ENCODE measurements around the gene C14orf93. TPM values are rescaled to one million over a fixed set of nuclear protein-coding genes. Genes with fewer than 3 reads are reported as not detected.

The C14orf93 gene
- polyA plus RNA-seq, 1 donor from 2014 or later: 4.7 TPM

DNA sequence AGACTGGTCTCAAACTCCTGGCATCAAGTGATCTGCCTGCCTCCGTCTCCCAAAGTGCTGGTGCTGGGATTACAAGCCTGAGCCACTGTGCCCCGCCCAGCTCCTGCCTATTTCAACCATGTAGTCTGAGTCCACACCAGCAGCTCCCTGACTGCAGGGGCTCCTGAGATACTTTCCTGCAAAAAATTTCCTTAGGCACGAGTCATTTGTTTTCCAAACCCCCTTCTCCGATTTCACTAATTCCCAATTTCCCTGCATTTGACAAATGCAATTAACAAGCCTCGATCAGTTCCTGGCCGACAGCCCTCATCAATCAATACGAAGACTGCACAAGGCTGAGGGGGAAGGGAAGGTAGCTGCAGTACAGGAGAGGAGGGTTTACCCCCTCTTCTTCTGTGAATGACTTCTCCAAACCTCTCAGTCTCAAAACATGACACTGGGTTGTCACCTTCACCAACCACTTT, 14.7 kb upstream of the C14orf93 start:
- no peak overlapping the region for H2AFZ ChIP-seq (ENCODE audit: low read depth, low read length)
- H3K4me3 ChIP-seq (ENCODE audit: low read length): no peak overlapping the region
- H4K20me1 ChIP-seq (ENCODE audit: insufficient read depth): no peaks in the 10 kb centered on the region
- no peaks in the 10 kb centered on the region for H3K27me3 ChIP-seq (ENCODE audit: insufficient read depth, low read depth, low read length)
- H3K9me2 ChIP-seq (ENCODE audit: insufficient read depth, low read length): no peaks in the 10 kb centered on the region
- H3K36me3 ChIP-seq (ENCODE audit: insufficient read depth, low read length): no peaks in the 10 kb centered on the region
- no peaks in the 10 kb centered on the region for H3K9me3 ChIP-seq (ENCODE audit: low read length)
- no peak for TF ChIP-seq SMC3 (conservative IDR thresholded peaks at IDR 0.05; ENCODE audit: poor library complexity)
- TF ChIP-seq TAF1 (IDR thresholded peaks at IDR 0.05; ENCODE audit: low read depth): no peak
- TF ChIP-seq EP300 (conservative IDR thresholded peaks at IDR 0.05; ENCODE audit: poor library complexity, severe bottlenecking): no peak
- TF ChIP-seq POLR2AphosphoS5 (IDR thresholded peaks at IDR 0.05): no peak
- TF ChIP-seq, protein P1, sequence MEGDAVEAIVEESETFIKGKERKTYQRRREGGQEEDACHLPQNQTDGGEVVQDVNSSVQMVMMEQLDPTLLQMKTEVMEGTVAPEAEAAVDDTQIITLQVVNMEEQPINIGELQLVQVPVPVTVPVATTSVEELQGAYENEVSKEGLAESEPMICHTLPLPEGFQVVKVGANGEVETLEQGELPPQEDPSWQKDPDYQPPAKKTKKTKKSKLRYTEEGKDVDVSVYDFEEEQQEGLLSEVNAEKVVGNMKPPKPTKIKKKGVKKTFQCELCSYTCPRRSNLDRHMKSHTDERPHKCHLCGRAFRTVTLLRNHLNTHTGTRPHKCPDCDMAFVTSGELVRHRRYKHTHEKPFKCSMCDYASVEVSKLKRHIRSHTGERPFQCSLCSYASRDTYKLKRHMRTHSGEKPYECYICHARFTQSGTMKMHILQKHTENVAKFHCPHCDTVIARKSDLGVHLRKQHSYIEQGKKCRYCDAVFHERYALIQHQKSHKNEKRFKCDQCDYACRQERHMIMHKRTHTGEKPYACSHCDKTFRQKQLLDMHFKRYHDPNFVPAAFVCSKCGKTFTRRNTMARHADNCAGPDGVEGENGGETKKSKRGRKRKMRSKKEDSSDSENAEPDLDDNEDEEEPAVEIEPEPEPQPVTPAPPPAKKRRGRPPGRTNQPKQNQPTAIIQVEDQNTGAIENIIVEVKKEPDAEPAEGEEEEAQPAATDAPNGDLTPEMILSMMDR (IDR thresholded peaks at IDR 0.05; ENCODE audit: poor library complexity, severe bottlenecking): no peak
- no peak for TF ChIP-seq RAD21 (conservative IDR thresholded peaks at IDR 0.05)
- TF ChIP-seq, protein P2, sequence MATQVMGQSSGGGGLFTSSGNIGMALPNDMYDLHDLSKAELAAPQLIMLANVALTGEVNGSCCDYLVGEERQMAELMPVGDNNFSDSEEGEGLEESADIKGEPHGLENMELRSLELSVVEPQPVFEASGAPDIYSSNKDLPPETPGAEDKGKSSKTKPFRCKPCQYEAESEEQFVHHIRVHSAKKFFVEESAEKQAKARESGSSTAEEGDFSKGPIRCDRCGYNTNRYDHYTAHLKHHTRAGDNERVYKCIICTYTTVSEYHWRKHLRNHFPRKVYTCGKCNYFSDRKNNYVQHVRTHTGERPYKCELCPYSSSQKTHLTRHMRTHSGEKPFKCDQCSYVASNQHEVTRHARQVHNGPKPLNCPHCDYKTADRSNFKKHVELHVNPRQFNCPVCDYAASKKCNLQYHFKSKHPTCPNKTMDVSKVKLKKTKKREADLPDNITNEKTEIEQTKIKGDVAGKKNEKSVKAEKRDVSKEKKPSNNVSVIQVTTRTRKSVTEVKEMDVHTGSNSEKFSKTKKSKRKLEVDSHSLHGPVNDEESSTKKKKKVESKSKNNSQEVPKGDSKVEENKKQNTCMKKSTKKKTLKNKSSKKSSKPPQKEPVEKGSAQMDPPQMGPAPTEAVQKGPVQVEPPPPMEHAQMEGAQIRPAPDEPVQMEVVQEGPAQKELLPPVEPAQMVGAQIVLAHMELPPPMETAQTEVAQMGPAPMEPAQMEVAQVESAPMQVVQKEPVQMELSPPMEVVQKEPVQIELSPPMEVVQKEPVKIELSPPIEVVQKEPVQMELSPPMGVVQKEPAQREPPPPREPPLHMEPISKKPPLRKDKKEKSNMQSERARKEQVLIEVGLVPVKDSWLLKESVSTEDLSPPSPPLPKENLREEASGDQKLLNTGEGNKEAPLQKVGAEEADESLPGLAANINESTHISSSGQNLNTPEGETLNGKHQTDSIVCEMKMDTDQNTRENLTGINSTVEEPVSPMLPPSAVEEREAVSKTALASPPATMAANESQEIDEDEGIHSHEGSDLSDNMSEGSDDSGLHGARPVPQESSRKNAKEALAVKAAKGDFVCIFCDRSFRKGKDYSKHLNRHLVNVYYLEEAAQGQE (IDR thresholded peaks at IDR 0.05; ENCODE audit: borderline replicate concordance): no peak
- TF ChIP-seq EZH2 (IDR thresholded peaks at IDR 0.05; ENCODE audit: borderline replicate concordance, insufficient read depth, low read length, poor library complexity, severe bottlenecking): no peak
- TF ChIP-seq MXI1 (conservative IDR thresholded peaks at IDR 0.05; ENCODE audit: poor library complexity, severe bottlenecking): no peak
- no peaks in the 10 kb centered on the region for H3F3A ChIP-seq (ENCODE audit: insufficient read depth, low read length, poor library complexity, severe bottlenecking)
- peak overlapping the region; percentile 15 for H3K27ac ChIP-seq (ENCODE audit: low read length)
- no peak overlapping the region for H3K4me2 ChIP-seq (ENCODE audit: low read length)
- H3K79me2 ChIP-seq (replicated peaks; ENCODE audit: insufficient read depth, low read length): no peaks in the 10 kb centered on the region
- H3K9ac ChIP-seq (ENCODE audit: low read length): no peak overlapping the region

DNA sequence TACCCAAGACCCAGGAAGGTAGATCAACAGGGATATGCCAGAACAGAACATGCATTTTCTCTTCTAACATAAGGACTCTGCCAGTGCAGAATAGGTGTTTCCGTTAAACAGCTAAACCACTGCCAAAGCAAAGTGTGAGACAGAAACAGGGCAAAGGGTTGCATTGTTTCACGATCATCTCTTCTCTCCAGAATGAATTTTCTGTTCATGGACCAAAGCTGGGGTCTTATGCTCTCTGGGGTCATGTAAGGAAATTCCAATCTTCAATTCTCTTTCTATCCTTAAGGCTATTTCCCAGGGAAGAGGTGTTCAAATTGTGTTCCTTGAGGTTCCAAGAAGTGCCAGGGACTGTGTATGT, 13.8 kb upstream of the C14orf93 start:
- Histone ChIP-seq H3K9ac (ENCODE audit: low read length) (no peak overlapping the region), H3K27me3 (ENCODE audit: insufficient read depth, low read depth, low read length) (no peaks in the 10 kb centered on the region), H2AFZ (ENCODE audit: low read depth, low read length) (no peak overlapping the region), H3K9me3 (ENCODE audit: low read length) (no peaks in the 10 kb centered on the region), H3K79me2 (replicated peaks; ENCODE audit: insufficient read depth, low read length) (no peaks in the 10 kb centered on the region), H3K4me3 (ENCODE audit: low read length) (no peak overlapping the region), H3K36me3 (ENCODE audit: insufficient read depth, low read length) (no peaks in the 10 kb centered on the region), H3F3A (ENCODE audit: insufficient read depth, low read length, poor library complexity, severe bottlenecking) (no peaks in the 10 kb centered on the region), H3K27ac (ENCODE audit: low read length) (no peak overlapping the region), H4K20me1 (ENCODE audit: insufficient read depth) (no peaks in the 10 kb centered on the region), H3K4me2 (ENCODE audit: low read length) (no peak overlapping the region), H3K9me2 (ENCODE audit: insufficient read depth, low read length) (no peaks in the 10 kb centered on the region)
- TF ChIP-seq TAF1 (IDR thresholded peaks at IDR 0.05; ENCODE audit: low read depth) (no peak), SMC3 (conservative IDR thresholded peaks at IDR 0.05; ENCODE audit: poor library complexity) (no peak), EP300 (conservative IDR thresholded peaks at IDR 0.05; ENCODE audit: poor library complexity, severe bottlenecking) (no peak)
- TF ChIP-seq, protein P1 (IDR thresholded peaks at IDR 0.05; ENCODE audit: poor library complexity, severe bottlenecking): no peak

Data from neural cell (in vitro differentiated cells).